Testis (tissue), 3 donors: Measurements from ENCODE around the gene CASK. TPM values are rescaled to one million over a fixed set of nuclear protein-coding genes. Genes with fewer than 3 reads are reported as not detected.

ENCODE experiments used
- DNase-seq: peaks from one replicate; pipeline ENCODE4 v3.0.0-alpha.2; 2019
- H3K27ac ChIP-seq, 2 donors: fragments of 200-600 bp; sonication (generic); one replicate each; pipeline ENCODE4 v1.5.1; 2019
- H3K27me3 ChIP-seq: fragments of 200-600 bp; sonication (generic); one replicate; pipeline ENCODE4 v1.5.1; 2019
- H3K36me3 ChIP-seq: fragments of 200-600 bp; sonication (generic); one replicate; pipeline ENCODE4 v1.5.1; 2017; ENCODE audit warnings: low read depth; ENCODE audit errors: missing control alignments
- H3K4me1 ChIP-seq: fragments of 200-600 bp; sonication (generic); one replicate; pipeline ENCODE4 v1.5.1; 2019
- H3K4me3 ChIP-seq, 2 donors: fragments of 200-600 bp; sonication (generic); one replicate each; pipeline ENCODE4 v1.5.1; 2017 to 2019
- H3K9me3 ChIP-seq: fragments of 200-600 bp; sonication (generic); one replicate; pipeline ENCODE4 v1.5.1; 2017
- POLR2A ChIP-seq: fragments of 450-650 bp; IDR thresholded peaks from one replicate; pipeline ENCODE4 v1.6.1; 2017; ENCODE audit warnings: antibody characterized with exemption, mild to moderate bottlenecking, moderate library complexity
- WGBS, 2 donors: methylation state at CpG; one replicate each; pipeline ENCODE4 v1.1.5; 2018; 5-methylcytosine and 5-hydroxymethylcytosine counted together
- intact Hi-C: fragments of 100-400 bp; cut with DNase I; formaldehyde crosslinking; loops from one replicate; pipeline ENCODE4 v1.15.1; 2023; ENCODE audit warnings: low total_unique reads
- polyA plus RNA-seq: library from polyadenylated mRNA; stranded (reverse); fragments of 350-450 nt; fragmentation: Illumina TruSeq; extraction: RNeasy Lipid Tissue Mini Kit (QIAGEN cat#74804); gene quantifications from one replicate; pipeline ENCODE4 v1.2.3, GENCODE V29; 2014; ENCODE audit warnings: low read depth, low replicate concordance; ENCODE audit not compliant: insufficient read depth
- total RNA-seq, 2 donors: library from RNA; depleted of rRNA; stranded (reverse); fragments of >200 nt; gene quantifications; one replicate each; pipeline ENCODE4 v1.2.3, GENCODE V29; 2016
- TF ChIP-seq, protein P1 (sequence below), 3 experiments: fragments of 450-650 bp in 2 of 3; fragments of 200-600 bp in 1 of 3; sonication (generic) in 1 of 3; IDR thresholded peaks; one replicate each; pipeline ENCODE4 v1.5.1; 2016 to 2019; ENCODE audit warnings: antibody characterized with exemption in 3 of 3, mild to moderate bottlenecking in 2 of 3, moderate library complexity in 1 of 3

CASK gene
- total and polyA plus RNA-seq, 3 donors from 2014 or later, result 8.5 to 20.9 (median 14.5) TPM

DNA sequence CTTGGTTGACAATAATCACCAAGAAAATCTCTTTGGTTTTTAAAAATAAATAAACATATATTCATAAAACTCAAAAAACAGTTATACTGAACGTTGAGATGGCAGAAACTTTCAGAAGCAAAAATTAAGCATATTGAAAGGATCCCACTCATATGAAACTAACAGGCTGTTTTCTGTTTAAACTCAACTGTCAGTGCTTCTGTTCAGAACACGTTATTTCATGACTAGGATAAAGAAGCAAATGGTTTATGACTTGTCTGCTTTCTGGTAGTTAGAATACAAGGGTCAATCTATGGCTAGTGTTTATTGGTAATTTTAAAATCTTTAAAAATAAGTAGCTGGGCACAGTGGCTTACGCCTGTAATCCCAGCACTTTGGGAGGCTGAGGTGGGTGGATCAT, 195.2 kb downstream of the CASK start:
- no peak overlapping the region for H3K27ac ChIP-seq
- DNase-seq, result no peak
- H3K9me3 ChIP-seq, result no peaks in the 10 kb centered on the region
- 89 to 92% methylated on average over 3 of the region's 3 CpGs for whole genome bisulfite sequencing, 2 donors
- H3K4me3 ChIP-seq, result no peak overlapping the region
- H3K4me1 ChIP-seq, result no peaks in the 10 kb centered on the region
- H3K27me3 ChIP-seq, result no peaks in the 10 kb centered on the region
- H3K36me3 ChIP-seq, result no peaks in the 10 kb centered on the region
- TF ChIP-seq, protein P1, sequence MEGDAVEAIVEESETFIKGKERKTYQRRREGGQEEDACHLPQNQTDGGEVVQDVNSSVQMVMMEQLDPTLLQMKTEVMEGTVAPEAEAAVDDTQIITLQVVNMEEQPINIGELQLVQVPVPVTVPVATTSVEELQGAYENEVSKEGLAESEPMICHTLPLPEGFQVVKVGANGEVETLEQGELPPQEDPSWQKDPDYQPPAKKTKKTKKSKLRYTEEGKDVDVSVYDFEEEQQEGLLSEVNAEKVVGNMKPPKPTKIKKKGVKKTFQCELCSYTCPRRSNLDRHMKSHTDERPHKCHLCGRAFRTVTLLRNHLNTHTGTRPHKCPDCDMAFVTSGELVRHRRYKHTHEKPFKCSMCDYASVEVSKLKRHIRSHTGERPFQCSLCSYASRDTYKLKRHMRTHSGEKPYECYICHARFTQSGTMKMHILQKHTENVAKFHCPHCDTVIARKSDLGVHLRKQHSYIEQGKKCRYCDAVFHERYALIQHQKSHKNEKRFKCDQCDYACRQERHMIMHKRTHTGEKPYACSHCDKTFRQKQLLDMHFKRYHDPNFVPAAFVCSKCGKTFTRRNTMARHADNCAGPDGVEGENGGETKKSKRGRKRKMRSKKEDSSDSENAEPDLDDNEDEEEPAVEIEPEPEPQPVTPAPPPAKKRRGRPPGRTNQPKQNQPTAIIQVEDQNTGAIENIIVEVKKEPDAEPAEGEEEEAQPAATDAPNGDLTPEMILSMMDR (IDR thresholded peaks at IDR 0.05), result no peak
- TF ChIP-seq POLR2A, result no peak
- intact Hi-C loops, result no loop called here

DNA sequence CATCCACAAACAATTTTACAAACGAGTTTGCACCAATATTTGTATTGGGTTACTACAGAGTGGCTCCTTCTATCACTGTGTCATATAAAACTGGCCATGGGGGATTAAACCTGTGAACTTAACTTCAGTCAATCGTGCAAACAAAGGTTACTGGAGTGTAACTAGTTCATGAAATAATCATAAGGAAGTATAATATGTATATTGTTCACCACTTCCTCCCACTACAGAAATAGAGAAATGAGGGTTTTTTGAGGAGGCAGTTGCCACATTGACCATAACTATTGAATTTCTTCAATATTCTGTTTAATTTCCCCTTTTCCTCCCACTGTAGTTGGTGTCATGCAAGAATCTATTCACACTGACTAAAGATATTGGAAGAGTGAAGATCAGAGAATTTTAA, 199.5 kb downstream of the CASK start, which contains the start of gene GPR82:
GPR82 (plus strand) TSS at position 356 of the 400 bp plus-strand sequence. CDS start 2,846 bp downstream, outside the sequence.
- H3K36me3 ChIP-seq, result no peaks in the 10 kb centered on the region
- no peaks in the 10 kb centered on the region for H3K27me3 ChIP-seq
- no peaks in the 10 kb centered on the region for H3K4me1 ChIP-seq
- WGBS, 2 donors, result 85 to 94% methylated on average over 2 of the region's 2 CpGs
- H3K4me3 ChIP-seq, result no peak within 1 kb of the TSS
- no peak within 1 kb of the TSS for H3K27ac ChIP-seq
- H3K9me3 ChIP-seq, result no peaks in the 10 kb centered on the region
- TF ChIP-seq POLR2A, result no peak
- TF ChIP-seq, protein P1 (IDR thresholded peaks at IDR 0.05), result no peak
- intact Hi-C loops, result no loop called here
- DNase-seq, result no peak

DNA sequence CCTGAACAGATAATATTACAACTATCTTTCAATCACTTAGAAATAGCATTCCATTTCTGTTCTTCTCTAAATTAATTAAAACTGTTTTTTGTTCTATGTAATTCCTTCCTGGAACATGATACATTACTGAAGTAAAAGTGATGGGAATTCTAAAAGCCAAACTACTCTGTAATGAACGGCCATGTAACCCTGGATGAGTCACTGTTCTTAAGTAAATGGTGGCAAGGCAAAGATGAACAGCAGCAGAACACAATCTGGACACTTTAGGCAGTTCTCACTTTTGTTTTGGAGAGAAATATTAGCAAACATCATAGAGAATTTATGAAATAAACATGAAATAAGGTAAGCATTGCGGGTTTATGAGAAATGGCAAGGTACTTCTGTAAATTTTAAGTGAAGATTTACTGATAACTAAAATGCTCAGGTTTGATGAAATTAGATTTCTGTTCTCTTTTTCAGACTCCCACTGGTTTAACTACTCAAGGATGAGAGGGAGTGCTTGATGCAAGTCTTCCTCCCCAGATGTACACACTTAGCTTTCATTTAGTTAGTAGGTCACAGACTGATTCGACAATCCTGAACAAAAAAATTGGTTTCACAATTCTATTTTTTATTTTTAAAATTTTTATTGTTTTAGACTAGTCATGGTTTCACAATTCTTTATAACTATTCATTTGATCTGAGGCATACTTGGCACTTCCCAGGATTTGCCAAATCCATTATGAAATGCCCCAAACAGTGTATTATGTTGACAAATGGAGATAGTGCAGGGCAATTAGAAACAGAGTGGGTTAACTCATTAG, 200.3 kb downstream of the CASK start:
- intact Hi-C loops, result no loop called here
- Histone ChIP-seq H3K36me3 (no peaks in the 10 kb centered on the region), H3K9me3 (no peaks in the 10 kb centered on the region), H3K4me3 (no peak overlapping the region), H3K4me1 (no peaks in the 10 kb centered on the region), H3K27me3 (no peaks in the 10 kb centered on the region), H3K27ac (no peak overlapping the region)
- DNase-seq, result no peak
- TF ChIP-seq POLR2A, result no peak
- TF ChIP-seq, protein P1 (IDR thresholded peaks at IDR 0.05), result no peak
- 89 to 91% methylated on average over 3 of the region's 3 CpGs for WGBS, 2 donors

DNA sequence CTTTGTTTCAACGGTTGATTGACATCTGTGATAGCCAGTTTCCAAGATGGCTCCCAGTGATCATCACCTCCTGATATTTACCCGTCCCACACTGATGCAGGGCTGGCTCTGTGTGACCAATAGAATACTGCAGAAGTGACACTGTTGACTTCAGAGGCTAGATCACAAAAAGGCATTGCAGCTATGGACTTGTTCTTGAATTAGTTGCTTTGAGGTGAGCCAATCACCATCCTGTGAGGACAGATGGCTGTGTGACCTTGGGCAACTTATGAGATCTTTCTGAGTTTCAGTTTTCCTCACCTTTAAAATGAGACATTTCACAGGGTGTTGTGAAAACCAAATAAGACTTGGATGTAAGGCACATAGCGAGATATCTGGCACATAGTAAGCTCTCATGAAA, 201.1 kb downstream of the CASK start:
- TF ChIP-seq POLR2A, result no peak
- TF ChIP-seq, protein P1 (IDR thresholded peaks at IDR 0.05), result no peak
- Histone ChIP-seq H3K4me1 (no peaks in the 10 kb centered on the region), H3K9me3 (no peaks in the 10 kb centered on the region), H3K4me3 (no peak overlapping the region), H3K27me3 (no peaks in the 10 kb centered on the region), H3K27ac (no peak overlapping the region), H3K36me3 (no peaks in the 10 kb centered on the region)
- WGBS, 2 donors, result 90 to 100% methylated on average over 3 of the region's 3 CpGs
- DNase-seq, result no peak
- intact Hi-C loops, result no loop called here

DNA sequence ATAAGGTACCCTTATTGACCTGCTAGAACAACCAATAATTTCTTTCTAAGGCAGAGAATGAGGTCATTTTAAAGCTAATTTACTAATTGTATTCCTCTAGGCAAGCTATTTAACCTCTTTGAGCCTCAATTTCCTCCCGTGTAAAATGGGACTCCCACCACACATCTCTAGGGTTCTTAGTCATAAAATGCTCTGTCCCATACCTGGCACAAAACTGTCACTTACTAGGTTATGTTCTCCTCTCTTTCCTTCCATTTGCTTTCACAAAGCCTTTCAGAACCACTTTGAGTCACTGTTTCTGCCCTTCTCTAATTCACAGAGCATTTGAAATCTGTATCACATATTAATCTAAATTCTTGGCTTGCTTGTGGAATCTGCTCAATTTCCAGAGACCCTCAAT, 201.8 kb downstream of the CASK start:
- intact Hi-C loops, result no loop called here
- Histone ChIP-seq H3K36me3 (no peaks in the 10 kb centered on the region), H3K4me3 (no peak overlapping the region), H3K4me1 (no peaks in the 10 kb centered on the region), H3K9me3 (no peaks in the 10 kb centered on the region), H3K27me3 (no peaks in the 10 kb centered on the region), H3K27ac (no peak overlapping the region)
- no peak for DNase-seq
- WGBS, 2 donors, result 91 to 100% methylated on average over 1 of the region's 1 CpG
- TF ChIP-seq, protein P1 (IDR thresholded peaks at IDR 0.05), result no peak
- TF ChIP-seq POLR2A, result no peak
